Cardiac atrium fibroblast (primary cell): ENCODE measurements around the gene L2HGDH. TPM values are rescaled to one million over a fixed set of nuclear protein-coding genes. Genes with fewer than 3 reads are reported as not detected.

Experiments used
- total RNA-seq: library from RNA; depleted of rRNA; stranded (reverse); fragments of >200 nt; gene quantifications from 2 replicates; pipeline ENCODE4 v1.2.3, GENCODE V29; 2015

L2HGDH gene
- total RNA-seq = 1.9 and 2.2 TPM in 2 replicates

DNA sequence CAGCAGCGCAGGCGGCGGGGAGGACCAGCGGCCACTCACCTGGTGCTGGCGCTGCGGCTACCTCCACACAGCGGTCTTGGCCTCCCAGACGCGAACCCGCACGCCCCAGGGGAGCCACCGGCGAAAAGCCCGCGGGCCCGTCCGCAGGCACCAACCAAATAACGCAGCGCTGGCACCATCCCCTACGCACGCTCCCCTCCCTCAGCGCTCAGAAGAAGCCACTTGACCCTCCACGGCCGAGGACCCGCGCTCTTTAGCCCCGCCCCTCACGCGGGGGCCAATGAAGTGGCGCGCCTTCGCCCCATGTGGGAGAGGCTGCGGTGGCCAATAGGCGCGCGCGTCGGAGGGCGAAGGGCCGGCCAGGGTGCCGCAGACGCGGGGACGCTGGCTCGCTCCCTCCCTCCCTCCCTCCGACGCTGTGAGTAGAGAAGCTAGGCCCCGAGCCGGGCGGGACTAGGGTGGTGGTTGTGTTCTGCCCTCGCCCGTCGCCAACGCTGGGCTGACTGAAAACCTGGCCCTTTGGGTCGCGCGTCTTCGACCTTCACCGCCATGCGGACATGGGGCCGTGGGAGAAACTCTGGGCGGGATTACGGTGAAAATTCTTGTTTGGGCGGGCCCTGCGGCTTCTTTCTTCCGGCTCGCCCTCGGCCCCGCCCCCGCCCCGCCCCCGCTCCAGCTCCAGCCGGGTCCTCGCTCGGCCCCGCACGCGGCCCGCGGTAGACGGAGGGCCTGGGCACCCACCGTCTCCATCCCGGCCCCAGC lies at the start of gene L2HGDH, which contains the start of gene DMAC2L:
L2HGDH (minus strand) TSS at position 258 of the 762 bp plus-strand sequence; CDS start at position 179, 79 bp downstream.
DMAC2L (plus strand) TSS at position 353 of the 762 bp plus-strand sequence. CDS start 9,164 bp downstream, outside the sequence.

GRCh38 chr14:50231475-50232275 lies 80.4 kb downstream of the L2HGDH start, which contains the start of gene SOS2:
TSS of gene SOS2 (minus strand) at chr14:50231578. CDS start at chr14:50231283, 295 bp downstream.

Other genes with a start within 250 kb of the L2HGDH start
- gene VCPKMT, start 195.7 kb downstream of the L2HGDH start, total RNA-seq = 3.2 and 6.3 TPM in 2 replicates
- 14.1 and 16.8 TPM in 2 replicates for gene SOS2, start 80.7 kb downstream of the L2HGDH start, total RNA-seq
- 3.8 and 10.0 TPM in 2 replicates for gene DMAC2L, start 95 bp upstream of the L2HGDH start, total RNA-seq
- 4.1 and 6.9 TPM in 2 replicates for gene CDKL1, start 84.7 kb upstream of the L2HGDH start, total RNA-seq
- gene MAP4K5, start 220.3 kb upstream of the L2HGDH start, total RNA-seq = 65.0 and 67.0 TPM in 2 replicates
- 0.81 and 3.1 TPM in 2 replicates for gene ATL1, start 247.9 kb upstream of the L2HGDH start, total RNA-seq